ENCODE data around the gene PPRC1. TPM values are rescaled to one million over a fixed set of nuclear protein-coding genes. Genes with fewer than 3 reads are reported as not detected.

Gene PPRC1
- total and polyA plus RNA-seq, 3 experiments from 2014 or later: 20.7 to 106 (median 105) TPM

- H3K27me3 ChIP-seq (ENCODE audit: insufficient read depth, low read length, poor library complexity, severe bottlenecking): no peaks in the 10 kb centered on the region
- H3K4me3 ChIP-seq (ENCODE audit: low read length): no peak overlapping the region
- Mint-ChIP-seq H3K27ac (peak overlapping the region in 2 of 8 donors; percentile 6 to 65), H3K36me3 (peaks cover 12 to 61% (median 13%) of the 10 kb centered on the region in 3 donors), H3K4me3 (no peak overlapping the region), H3K4me1 (peaks cover 19 to 30% (median 23%) of the 10 kb centered on the region in 3 donors), H3K9me3 (no peaks in the 10 kb centered on the region), H3K27me3 (no peaks in the 10 kb centered on the region)
- CTCF ChIA-PET: interaction anchor here (1.0 kb wide), 1 partner anchor 13 kb away, joined by 3 read pairs; no protein-coding TSS in a partner anchor
- POLR2A ChIA-PET: no interaction called here
- H3K27ac ChIP-seq (ENCODE audit: low read depth, low read length): no peak overlapping the region
- H3K4me1 ChIP-seq (ENCODE audit: insufficient read depth, low read length): peaks cover 15% of the 10 kb centered on the region
- DNase-seq: no peak
- peaks cover 35% of the 10 kb centered on the region for H3K36me3 ChIP-seq (ENCODE audit: insufficient read depth, low read length)
- H3K9me3 ChIP-seq (ENCODE audit: low read length): no peaks in the 10 kb centered on the region
These were observed 25.8 kb upstream of the PPRC1 start for GRCh38 chr10:102106998-102107397.

GRCh38 chr10:102109166-102110116 is 23.4 kb upstream of the PPRC1 start:
- Histone ChIP-seq H3K27ac (ENCODE audit: low read depth, low read length) (no peak overlapping the region), H3K4me1 (ENCODE audit: insufficient read depth, low read length) (peaks cover 34% of the 10 kb centered on the region), H3K9me3 (ENCODE audit: low read length) (no peaks in the 10 kb centered on the region), H3K4me3 (ENCODE audit: low read length) (no peak overlapping the region), H3K27me3 (ENCODE audit: insufficient read depth, low read length, poor library complexity, severe bottlenecking) (no peaks in the 10 kb centered on the region), H3K36me3 (ENCODE audit: insufficient read depth, low read length) (peaks cover 35% of the 10 kb centered on the region)
- H3K36me3 Mint-ChIP-seq: peaks cover 12 to 61% (median 13%) of the 10 kb centered on the region in 3 donors
- ChIA-PET CTCF (no interaction called here), POLR2A (interaction anchor here (0.6 kb wide), 1 partner anchor 11 kb away, joined by 3 read pairs; no protein-coding TSS in a partner anchor)
- no peak overlapping the region for H3K4me3 Mint-ChIP-seq
- H3K9me3 Mint-ChIP-seq: no peaks in the 10 kb centered on the region
- peak overlapping the region in 3 of 8 donors; percentile 46 to 95 (median 71) for H3K27ac Mint-ChIP-seq
- DNase-seq: no peak
- no peaks in the 10 kb centered on the region for H3K27me3 Mint-ChIP-seq
- H3K4me1 Mint-ChIP-seq: peaks cover 33 to 45% (median 40%) of the 10 kb centered on the region in 3 donors

- Mint-ChIP-seq H3K4me3 (peak overlapping the region in 1 of 7 donors; percentile 40), H3K4me1 (peaks cover 35 to 47% (median 41%) of the 10 kb centered on the region in 3 donors), H3K27ac (peak overlapping the region in 1 of 8 donors; percentile 64), H3K27me3 (no peaks in the 10 kb centered on the region), H3K9me3 (no peaks in the 10 kb centered on the region), H3K36me3 (peaks cover 12 to 60% (median 13%) of the 10 kb centered on the region in 3 donors)
- Histone ChIP-seq H3K4me1 (ENCODE audit: insufficient read depth, low read length) (peaks cover 40% of the 10 kb centered on the region), H3K27ac (ENCODE audit: low read depth, low read length) (peak overlapping the region; percentile 6), H3K9me3 (ENCODE audit: low read length) (no peaks in the 10 kb centered on the region), H3K27me3 (ENCODE audit: insufficient read depth, low read length, poor library complexity, severe bottlenecking) (no peaks in the 10 kb centered on the region), H3K4me3 (ENCODE audit: low read length) (no peak overlapping the region), H3K36me3 (ENCODE audit: insufficient read depth, low read length) (peaks cover 35% of the 10 kb centered on the region)
- no peak for DNase-seq
- ChIA-PET CTCF (no interaction called here), POLR2A (interaction anchor here (1.0 kb wide), 1 partner anchor 10 kb away, joined by 4 read pairs; no protein-coding TSS in a partner anchor)
These were observed 21.6 kb upstream of the PPRC1 start for GRCh38 chr10:102111276-102111675.

- H3K27me3 Mint-ChIP-seq: no peaks in the 10 kb centered on the region
- H3K27ac Mint-ChIP-seq: peak overlapping the region in 6 of 8 donors; percentile 44 to 66 (median 52)
- H3K9me3 Mint-ChIP-seq: no peaks in the 10 kb centered on the region
- peak overlapping the region; percentile 66 for H3K27ac ChIP-seq (ENCODE audit: low read depth, low read length)
- no peak for DNase-seq
- H3K9me3 ChIP-seq (ENCODE audit: low read length): no peaks in the 10 kb centered on the region
- H3K36me3 Mint-ChIP-seq: peaks cover 12 to 53% (median 13%) of the 10 kb centered on the region in 3 donors
- no peaks in the 10 kb centered on the region for H3K27me3 ChIP-seq (ENCODE audit: insufficient read depth, low read length, poor library complexity, severe bottlenecking)
- H3K4me1 Mint-ChIP-seq: peaks cover 44 to 57% (median 50%) of the 10 kb centered on the region in 3 donors
- ChIA-PET CTCF (interaction anchor here (0.7 to 3.6 kb wide), 3 partner anchors 11 to 39 kb away, joined by 3 to 19 read pairs (median 4); no protein-coding TSS in a partner anchor), POLR2A (interaction anchor here (0.5 to 1.0 kb wide), 2 partner anchors 11 to 532 kb away, joined by 4 read pairs; no protein-coding TSS in a partner anchor)
- peak overlapping the region in 4 of 7 donors; percentile 2 to 83 (median 63) for H3K4me3 Mint-ChIP-seq
- peaks cover 50% of the 10 kb centered on the region for H3K4me1 ChIP-seq (ENCODE audit: insufficient read depth, low read length)
- peaks cover 35% of the 10 kb centered on the region for H3K36me3 ChIP-seq (ENCODE audit: insufficient read depth, low read length)
- H3K4me3 ChIP-seq (ENCODE audit: low read length): no peak overlapping the region
These were observed 20.5 kb upstream of the PPRC1 start for GRCh38 chr10:102112210-102112817.

GRCh38 chr10:102113261-102113955 is 19.4 kb upstream of the PPRC1 start:
- CTCF ChIA-PET: interaction anchor here (0.9 to 3.6 kb wide), 5 partner anchors 10 to 40 kb away, joined by 3 to 19 read pairs (median 6); partner anchors contain the start of genes NOLC1 and PPRC1
- Mint-ChIP-seq H3K27ac (peak overlapping the region; percentile 64 to 97 (median 88)), H3K4me1 (peaks cover 55 to 68% (median 59%) of the 10 kb centered on the region in 3 donors), H3K9me3 (no peaks in the 10 kb centered on the region), H3K36me3 (peaks cover 12 to 44% (median 13%) of the 10 kb centered on the region in 3 donors), H3K4me3 (peak overlapping the region; percentile 79 to 94 (median 88)), H3K27me3 (no peaks in the 10 kb centered on the region)
- peaks cover 61% of the 10 kb centered on the region for H3K4me1 ChIP-seq (ENCODE audit: insufficient read depth, low read length)
- H3K27ac ChIP-seq (ENCODE audit: low read depth, low read length): peak overlapping the region; percentile 66
- H3K27me3 ChIP-seq (ENCODE audit: insufficient read depth, low read length, poor library complexity, severe bottlenecking): no peaks in the 10 kb centered on the region
- peaks cover 32% of the 10 kb centered on the region for H3K36me3 ChIP-seq (ENCODE audit: insufficient read depth, low read length)
- peak overlapping the region; percentile 56 for H3K4me3 ChIP-seq (ENCODE audit: low read length)
- no peaks in the 10 kb centered on the region for H3K9me3 ChIP-seq (ENCODE audit: low read length)
- peak in 1 of 5 donors; percentile 8 for DNase-seq
- POLR2A ChIA-PET: interaction anchor here (0.6 to 1.0 kb wide), 5 partner anchors 9 to 895 kb away, joined by 3 to 7 read pairs (median 7); partner anchors contain the start of gene OGA

GRCh38 chr10:102113956-102114857 is 18.6 kb upstream of the PPRC1 start:
- H3K27ac ChIP-seq (ENCODE audit: low read depth, low read length): peak overlapping the region; percentile 66
- H3K4me1 ChIP-seq (ENCODE audit: insufficient read depth, low read length): peaks cover 69% of the 10 kb centered on the region

More at GRCh38 chr10:102113956-102114857, 18.6 kb upstream of the PPRC1 start:
- Mint-ChIP-seq H3K9me3 (no peaks in the 10 kb centered on the region), H3K4me3 (peak overlapping the region; percentile 86 to 97 (median 91)), H3K4me1 (peaks cover 63 to 76% (median 65%) of the 10 kb centered on the region in 3 donors), H3K27ac (peak overlapping the region; percentile 84 to 98 (median 92)), H3K36me3 (peaks cover 9 to 36% (median 10%) of the 10 kb centered on the region in 3 donors), H3K27me3 (no peaks in the 10 kb centered on the region)
- H3K9me3 ChIP-seq (ENCODE audit: low read length): no peaks in the 10 kb centered on the region
- CTCF ChIA-PET: interaction anchor here (1.4 to 3.6 kb wide), 5 partner anchors 13 to 55 kb away, joined by 3 to 19 read pairs (median 6); partner anchors contain the start of genes NOLC1 and PPRC1
- POLR2A ChIA-PET: interaction anchor here (0.6 to 1.0 kb wide), 4 partner anchors 8 to 895 kb away, joined by 3 to 7 read pairs (median 6); partner anchors contain the start of gene OGA
- DNase-seq: no peak
- H3K27me3 ChIP-seq (ENCODE audit: insufficient read depth, low read length, poor library complexity, severe bottlenecking): no peaks in the 10 kb centered on the region
- H3K36me3 ChIP-seq (ENCODE audit: insufficient read depth, low read length): peaks cover 24% of the 10 kb centered on the region
- peak overlapping the region; percentile 56 for H3K4me3 ChIP-seq (ENCODE audit: low read length)
